Lung (tissue), 12 donors: ENCODE data around the gene CLCN4. TPM values are rescaled to one million over a fixed set of nuclear protein-coding genes. Genes with fewer than 3 reads are reported as not detected.
A peak's percentile ranks its signal among the peaks of the same experiment; 100 is the strongest.

Experiments used
- ATAC-seq: fragments of 200-7000 bp; cut with Tn5 transposase; one replicate; pipeline ENCODE4 v1.9.1; 2020; ENCODE audit warnings: moderate number of reproducible peaks; ENCODE audit not compliant: insufficient read depth, low FRiP score
- DNase-seq, 3 donors: peaks; one replicate each; pipeline ENCODE4 v3.0.0-alpha.2; 2013 to 2017
- H3K27ac ChIP-seq, 2 donors: one replicate each; pipeline ENCODE4 v1.5.1; 2013; ENCODE audit warnings: mild to moderate bottlenecking in 2 of 2, moderate library complexity in 2 of 2, control low read depth in 1 of 2, inconsistent platforms in 1 of 2, low read depth in 1 of 2, low read length in 1 of 2
- H3K27me3 ChIP-seq, 3 donors: one replicate each; pipeline ENCODE4 v1.5.1; 2013; ENCODE audit warnings: low read length in 2 of 3; ENCODE audit not compliant: control insufficient read depth in 3 of 3, insufficient read depth in 3 of 3
- H3K36me3 ChIP-seq, 4 donors: one replicate each; pipeline ENCODE4 v1.5.1; 2013; ENCODE audit warnings: low read length in 4 of 4, mild to moderate bottlenecking in 1 of 4, moderate library complexity in 1 of 4; ENCODE audit not compliant: control insufficient read depth in 4 of 4, insufficient read depth in 4 of 4
- H3K4me1 ChIP-seq, 5 donors: one replicate each; pipeline ENCODE4 v1.5.1; 2013; ENCODE audit warnings: low read length in 5 of 5, mild to moderate bottlenecking in 2 of 5, moderate library complexity in 1 of 5; ENCODE audit not compliant: control insufficient read depth in 5 of 5, insufficient read depth in 5 of 5
- H3K4me3 ChIP-seq: one replicate; pipeline ENCODE4 v1.5.1; 2013; ENCODE audit warnings: mild to moderate bottlenecking, control low read depth, moderate library complexity
- H3K9ac ChIP-seq, 2 donors: one replicate each; pipeline ENCODE4 v1.5.1; 2013; ENCODE audit warnings: low read length in 2 of 2, control low read depth in 1 of 2; ENCODE audit not compliant: insufficient read depth in 1 of 2
- H3K9me3 ChIP-seq, 4 donors: one replicate each; pipeline ENCODE4 v1.5.1; 2013; ENCODE audit warnings: low read length in 3 of 4, mild to moderate bottlenecking in 1 of 4, moderate library complexity in 1 of 4; ENCODE audit not compliant: control insufficient read depth in 4 of 4, insufficient read depth in 3 of 4
- WGBS, 2 donors: extraction: QIAGEN DNeasy Blood & Tissue Kit; methylation state at CpG; one replicate each; pipeline ENCODE4 v1.1.7; 2013; 5-methylcytosine and 5-hydroxymethylcytosine counted together
- polyA plus RNA-seq, 2 donors: library from polyadenylated mRNA; stranded (reverse); fragments of 200-250 nt; gene quantifications; one replicate each; pipeline ENCODE4 v1.2.1, GENCODE V29; 2013
- total RNA-seq, 2 donors: library from RNA; depleted of rRNA in 1 of 2; stranded (reverse); fragments of >200 nt in 1 of 2; gene quantifications; one replicate each; pipeline ENCODE4 v1.2.1, GENCODE V29; 2014 to 2021
- TF ChIP-seq, protein P1 (sequence below): IDR thresholded peaks from 2 replicates; pipeline ENCODE4 v1.5.1; 2012; ENCODE audit warnings: mild to moderate bottlenecking; ENCODE audit errors: control extremely low read depth, extremely low read depth
- donor health status: control.
- donor health status: control.
- donor health status: Bipolar disorder and iron deficiency.
- donor health status: healthy.
- donor health status: DM: yes; HTN: yes; CAD: no.

CLCN4 gene
- total and polyA plus RNA-seq, 4 donors = 2.1 to 11.3 (median 5.8) TPM

DNA sequence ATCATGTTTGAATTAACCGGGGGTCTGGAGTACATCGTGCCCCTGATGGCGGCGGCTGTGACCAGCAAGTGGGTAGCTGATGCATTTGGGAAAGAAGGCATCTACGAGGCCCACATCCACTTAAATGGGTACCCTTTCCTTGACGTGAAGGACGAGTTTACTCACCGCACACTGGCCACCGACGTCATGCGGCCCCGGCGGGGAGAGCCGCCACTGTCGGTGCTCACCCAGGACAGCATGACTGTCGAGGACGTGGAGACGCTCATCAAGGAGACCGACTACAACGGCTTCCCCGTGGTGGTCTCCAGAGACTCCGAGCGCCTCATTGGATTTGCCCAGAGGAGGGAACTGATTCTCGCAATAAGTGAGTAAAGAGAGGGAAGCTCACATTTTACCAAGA is 56.9 kb downstream of the CLCN4 start:
- peaks cover 0 to 6% (median 3%) of the 10 kb centered on the region in 3 donors for H3K27me3 ChIP-seq
- H3K4me1 ChIP-seq = no peaks in the 10 kb centered on the region
- H3K4me3 ChIP-seq = no peak overlapping the region
- peaks cover 0 to 5% (median 0%) of the 10 kb centered on the region in 4 donors for H3K9me3 ChIP-seq
- no peak for DNase-seq
- TF ChIP-seq, protein P1, sequence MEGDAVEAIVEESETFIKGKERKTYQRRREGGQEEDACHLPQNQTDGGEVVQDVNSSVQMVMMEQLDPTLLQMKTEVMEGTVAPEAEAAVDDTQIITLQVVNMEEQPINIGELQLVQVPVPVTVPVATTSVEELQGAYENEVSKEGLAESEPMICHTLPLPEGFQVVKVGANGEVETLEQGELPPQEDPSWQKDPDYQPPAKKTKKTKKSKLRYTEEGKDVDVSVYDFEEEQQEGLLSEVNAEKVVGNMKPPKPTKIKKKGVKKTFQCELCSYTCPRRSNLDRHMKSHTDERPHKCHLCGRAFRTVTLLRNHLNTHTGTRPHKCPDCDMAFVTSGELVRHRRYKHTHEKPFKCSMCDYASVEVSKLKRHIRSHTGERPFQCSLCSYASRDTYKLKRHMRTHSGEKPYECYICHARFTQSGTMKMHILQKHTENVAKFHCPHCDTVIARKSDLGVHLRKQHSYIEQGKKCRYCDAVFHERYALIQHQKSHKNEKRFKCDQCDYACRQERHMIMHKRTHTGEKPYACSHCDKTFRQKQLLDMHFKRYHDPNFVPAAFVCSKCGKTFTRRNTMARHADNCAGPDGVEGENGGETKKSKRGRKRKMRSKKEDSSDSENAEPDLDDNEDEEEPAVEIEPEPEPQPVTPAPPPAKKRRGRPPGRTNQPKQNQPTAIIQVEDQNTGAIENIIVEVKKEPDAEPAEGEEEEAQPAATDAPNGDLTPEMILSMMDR = no peak
- H3K27ac ChIP-seq = no peak overlapping the region
- ATAC-seq = no peak
- H3K9ac ChIP-seq = no peak overlapping the region
- 89 to 96% methylated on average over 24 of the region's 24 CpGs for WGBS, 2 donors
- H3K36me3 ChIP-seq = peaks cover 0 to 7% (median 3%) of the 10 kb centered on the region in 4 donors

DNA sequence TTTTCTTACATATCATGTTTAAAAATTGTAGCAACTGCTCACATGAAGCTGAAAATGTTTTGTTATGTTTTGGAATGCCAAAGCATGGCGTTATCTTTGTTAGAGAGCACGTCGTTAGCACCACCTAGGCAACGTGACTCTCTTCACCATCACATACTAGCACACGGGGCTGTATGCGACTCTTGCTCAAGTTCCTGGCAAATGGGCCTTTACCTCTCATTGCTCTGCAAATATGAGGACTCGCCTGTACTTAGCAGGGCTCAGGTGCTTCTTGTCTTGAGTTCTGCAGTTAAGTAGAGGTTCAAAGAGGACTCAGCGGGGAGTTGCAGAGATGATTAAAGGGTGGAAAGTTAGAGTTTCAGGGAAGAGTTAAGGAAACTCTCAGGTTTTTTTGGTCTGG is 59.4 kb downstream of the CLCN4 start:
- H3K36me3 ChIP-seq = peaks cover 0 to 7% (median 2%) of the 10 kb centered on the region in 4 donors
- TF ChIP-seq, protein P1 = no peak
- DNase-seq = no peak
- H3K4me1 ChIP-seq = no peaks in the 10 kb centered on the region
- H3K9ac ChIP-seq = no peak overlapping the region
- WGBS, 2 donors = 60 to 85% methylated on average over 8 of the region's 8 CpGs
- H3K27me3 ChIP-seq = peaks cover 0 to 10% (median 0%) of the 10 kb centered on the region in 3 donors
- peak; percentile 29 for ATAC-seq
- peaks cover 0 to 5% (median 0%) of the 10 kb centered on the region in 4 donors for H3K9me3 ChIP-seq
- H3K4me3 ChIP-seq = no peak overlapping the region
- H3K27ac ChIP-seq = no peak overlapping the region

- H3K4me3 ChIP-seq = no peak overlapping the region
- TF ChIP-seq, protein P1 = no peak
- H3K36me3 ChIP-seq = peaks cover 0 to 7% (median 2%) of the 10 kb centered on the region in 4 donors
- peaks cover 0 to 10% (median 0%) of the 10 kb centered on the region in 3 donors for H3K27me3 ChIP-seq
- no peak overlapping the region for H3K27ac ChIP-seq
- H3K4me1 ChIP-seq = no peaks in the 10 kb centered on the region
- H3K9ac ChIP-seq = no peak overlapping the region
- ATAC-seq (no peak), DNase-seq (no peak)
- peaks cover 0 to 3% (median 0%) of the 10 kb centered on the region in 4 donors for H3K9me3 ChIP-seq
- 57 to 83% methylated on average over 1 of the region's 1 CpG for WGBS, 2 donors
These were observed 60.4 kb downstream of the CLCN4 start for GRCh38 chrX:10217198-10217597.

- no peaks in the 10 kb centered on the region for H3K9me3 ChIP-seq
- H3K27ac ChIP-seq = no peak overlapping the region
- ATAC-seq (no peak), DNase-seq (no peak)
- peaks cover 0 to 7% (median 0%) of the 10 kb centered on the region in 3 donors for H3K27me3 ChIP-seq
- peaks cover 0 to 2% (median 0%) of the 10 kb centered on the region in 4 donors for H3K36me3 ChIP-seq
- H3K4me1 ChIP-seq = no peaks in the 10 kb centered on the region
- WGBS, 2 donors = 61 to 81% methylated on average over 6 of the region's 6 CpGs
- H3K4me3 ChIP-seq = no peak overlapping the region
- TF ChIP-seq, protein P1 = no peak
- no peak overlapping the region for H3K9ac ChIP-seq
These were observed 64.9 kb downstream of the CLCN4 start for GRCh38 chrX:10221651-10222050.
